Effector CD8-positive, alpha-beta T cell (primary cell): ENCODE data around the gene ACTR10.

Source experiments
- DNase-seq: peaks from one replicate; lab custom pipeline; 2025; lab: John Stamatoyannopoulos, UW
- total RNA-seq, 4 experiments: gene quantifications; one replicate each; lab custom pipeline; 2026; lab: John Stamatoyannopoulos, UW

Gene ACTR10
- total RNA-seq, result 47.7 to 53.3 (median 49.4) reads per million in 4 experiments

DNA sequence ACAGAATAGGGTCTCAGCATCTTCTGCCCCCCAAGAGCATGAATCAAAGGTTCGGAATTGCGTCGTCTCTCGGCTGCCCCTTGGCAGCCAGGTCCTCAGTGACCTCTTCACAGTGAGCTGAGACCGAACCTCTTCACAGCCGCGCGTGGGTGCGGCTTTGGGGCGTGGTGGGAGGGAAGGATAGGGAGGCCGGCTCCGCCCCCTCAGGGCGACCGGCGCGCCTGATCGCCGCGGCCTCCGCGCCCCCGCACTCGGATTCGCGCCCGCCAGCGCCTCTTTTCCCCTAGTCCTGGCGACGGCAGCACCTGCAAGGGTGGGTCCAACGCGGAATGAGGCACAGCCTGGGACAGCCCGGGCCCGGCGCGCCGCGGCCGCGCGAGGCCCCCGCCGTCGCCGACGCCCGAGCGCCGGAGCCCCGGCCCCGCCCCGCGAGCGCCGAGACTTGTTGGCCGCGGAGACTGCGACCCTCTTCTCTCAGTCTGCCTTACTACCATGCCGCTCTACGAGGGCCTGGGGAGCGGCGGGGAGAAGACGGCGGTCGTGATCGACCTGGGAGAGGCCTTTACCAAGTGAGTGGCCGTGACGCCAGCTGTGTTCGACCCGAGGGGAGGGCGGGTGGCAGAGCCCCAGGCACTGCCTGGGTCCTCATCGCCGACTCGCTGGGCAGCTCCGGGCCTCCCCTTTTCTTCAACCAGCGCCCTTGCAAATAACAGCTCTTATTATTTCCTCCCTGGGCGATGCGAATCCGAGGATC, at the start of gene ACTR10:
TSS of gene ACTR10 (plus strand) at position 424 of the 754 bp plus-strand sequence. CDS start at position 493, 69 bp downstream.
- peak; percentile 77 for DNase-seq

DNA sequence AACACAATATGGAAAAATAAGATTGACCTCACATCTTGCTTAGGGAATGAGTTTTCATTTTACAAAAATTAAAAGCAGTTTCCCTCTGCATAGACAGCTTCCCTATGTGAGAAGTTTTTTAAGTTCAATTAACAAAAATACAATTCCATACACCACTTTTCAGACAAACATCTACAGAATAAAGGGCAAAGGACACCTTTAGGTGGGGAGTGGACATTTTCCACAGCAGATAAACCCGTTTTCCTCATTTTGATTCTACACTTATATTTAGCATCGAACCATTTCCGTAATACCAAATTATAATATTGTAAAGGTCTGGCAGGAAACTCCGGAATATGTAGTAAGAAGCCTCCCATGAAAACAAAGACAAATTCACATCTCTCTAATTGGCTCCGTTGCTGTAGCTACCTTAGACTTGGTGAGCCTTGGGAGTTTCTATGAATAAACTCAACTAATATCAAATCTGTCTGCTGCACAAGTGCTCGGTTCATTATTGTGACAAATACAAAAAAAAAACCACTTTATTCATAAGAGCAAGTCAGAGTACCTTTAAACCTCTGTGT, 49.6 kb upstream of the ACTR10 start:
- DNase-seq, result no peak

DNA sequence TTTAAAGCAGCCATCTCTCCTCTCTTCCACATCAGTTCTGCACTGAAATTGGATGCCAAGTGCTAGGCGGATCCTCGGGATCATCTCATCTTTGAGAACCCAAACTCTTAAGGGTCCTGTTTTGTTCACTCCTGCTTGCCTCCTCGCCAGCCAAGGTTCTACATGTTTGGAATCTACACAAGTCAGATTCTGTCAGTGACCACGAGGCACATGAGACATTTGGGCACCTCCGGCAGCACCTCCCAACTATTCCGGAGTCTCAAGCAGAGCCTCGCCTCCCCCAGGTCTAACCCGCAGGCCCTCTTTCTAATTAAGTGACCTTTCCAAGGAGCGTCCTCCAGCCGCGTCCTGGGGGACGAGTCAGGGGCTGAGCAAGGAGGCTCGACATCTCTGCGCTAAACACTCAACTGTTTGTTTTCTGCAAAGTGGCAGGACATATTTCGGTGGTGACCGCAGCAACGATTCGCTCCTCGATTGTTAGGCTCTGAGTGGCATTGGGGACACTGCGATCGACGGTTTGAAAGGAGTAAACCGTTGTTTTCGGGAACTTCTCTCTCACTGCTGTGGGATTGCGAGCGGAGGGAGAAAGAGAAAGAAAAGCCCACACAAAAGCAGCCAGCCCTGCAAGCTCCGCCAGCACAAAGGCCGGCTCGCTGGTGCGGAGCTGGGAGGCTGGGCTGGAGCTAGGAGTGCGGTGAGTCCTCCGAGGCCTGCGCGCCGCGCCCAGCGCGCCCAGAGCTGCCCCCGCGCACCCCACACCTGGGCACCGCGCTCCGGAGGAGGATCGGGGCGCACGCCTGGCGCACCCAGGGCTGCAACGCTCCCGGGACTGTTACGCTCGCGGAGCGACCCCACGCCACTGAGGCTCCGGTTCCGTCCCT, 48.6 kb upstream of the ACTR10 start:
- no peak for DNase-seq

DNA sequence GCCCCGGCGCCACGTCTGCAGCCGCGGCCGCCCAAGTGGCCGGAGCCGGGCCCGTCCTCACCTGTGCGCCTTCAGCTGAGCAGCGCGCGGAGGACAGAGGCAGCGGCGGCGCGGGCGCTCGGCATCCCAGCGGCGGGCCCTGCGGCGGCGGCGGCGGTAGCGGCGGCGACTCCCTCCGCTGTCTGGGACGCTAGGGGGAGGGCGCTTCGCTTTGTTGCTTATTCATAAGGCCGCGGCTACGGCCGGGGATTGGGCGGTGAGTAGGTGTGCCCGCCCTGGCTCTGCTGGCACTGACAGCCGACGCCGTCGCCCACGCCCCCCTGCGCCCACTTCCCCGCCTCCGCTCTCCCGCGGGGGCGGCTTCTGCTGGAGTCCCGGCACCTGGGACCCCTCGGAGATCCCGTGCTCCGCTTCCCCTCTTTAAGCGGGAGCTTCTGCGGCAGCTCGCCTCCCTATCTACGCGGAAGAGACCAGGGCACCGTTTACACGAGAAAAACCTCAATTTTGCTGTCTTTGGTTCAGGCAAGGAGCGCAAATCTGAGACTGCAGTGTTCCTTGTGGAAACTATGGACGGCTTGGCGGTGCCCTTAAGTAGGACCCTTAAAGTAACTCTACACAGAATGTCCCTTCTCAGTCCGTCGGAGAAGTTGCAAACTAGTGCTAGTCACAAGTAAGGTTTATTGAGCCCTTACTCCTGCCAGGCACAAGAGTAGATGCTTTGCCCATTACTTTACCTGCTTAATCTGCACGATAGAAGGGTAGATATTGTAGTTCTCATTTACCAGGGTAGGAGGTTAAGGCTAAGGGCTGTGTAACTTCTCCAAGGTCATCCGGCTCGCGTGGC, 47.7 kb upstream of the ACTR10 start, which contains the start of gene ARMH4:
TSS of gene ARMH4 (minus strand) at position 200 of the 844 bp plus-strand sequence. CDS start 12,855 bp downstream, outside the sequence.
- DNase-seq, result peak; percentile 23

DNA sequence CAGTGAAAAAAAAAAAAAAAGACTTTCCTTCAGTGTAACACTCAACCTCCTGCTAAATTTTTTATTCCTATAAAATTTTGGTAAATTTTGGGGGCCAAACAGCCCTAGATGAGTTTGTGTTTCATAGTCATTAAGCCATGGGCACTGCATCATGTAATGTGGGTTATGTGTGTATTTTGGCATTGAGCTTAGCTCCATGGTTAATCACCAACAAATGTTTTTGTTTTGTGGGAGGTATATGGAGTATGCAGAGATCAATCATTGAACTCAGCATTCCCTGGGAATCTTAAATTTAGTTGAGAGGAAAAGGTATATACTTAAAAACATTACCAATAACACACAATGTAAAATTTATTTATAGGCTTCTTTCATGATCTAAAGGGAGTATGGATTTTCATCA, 39.4 kb upstream of the ACTR10 start:
- DNase-seq, result no peak

DNA sequence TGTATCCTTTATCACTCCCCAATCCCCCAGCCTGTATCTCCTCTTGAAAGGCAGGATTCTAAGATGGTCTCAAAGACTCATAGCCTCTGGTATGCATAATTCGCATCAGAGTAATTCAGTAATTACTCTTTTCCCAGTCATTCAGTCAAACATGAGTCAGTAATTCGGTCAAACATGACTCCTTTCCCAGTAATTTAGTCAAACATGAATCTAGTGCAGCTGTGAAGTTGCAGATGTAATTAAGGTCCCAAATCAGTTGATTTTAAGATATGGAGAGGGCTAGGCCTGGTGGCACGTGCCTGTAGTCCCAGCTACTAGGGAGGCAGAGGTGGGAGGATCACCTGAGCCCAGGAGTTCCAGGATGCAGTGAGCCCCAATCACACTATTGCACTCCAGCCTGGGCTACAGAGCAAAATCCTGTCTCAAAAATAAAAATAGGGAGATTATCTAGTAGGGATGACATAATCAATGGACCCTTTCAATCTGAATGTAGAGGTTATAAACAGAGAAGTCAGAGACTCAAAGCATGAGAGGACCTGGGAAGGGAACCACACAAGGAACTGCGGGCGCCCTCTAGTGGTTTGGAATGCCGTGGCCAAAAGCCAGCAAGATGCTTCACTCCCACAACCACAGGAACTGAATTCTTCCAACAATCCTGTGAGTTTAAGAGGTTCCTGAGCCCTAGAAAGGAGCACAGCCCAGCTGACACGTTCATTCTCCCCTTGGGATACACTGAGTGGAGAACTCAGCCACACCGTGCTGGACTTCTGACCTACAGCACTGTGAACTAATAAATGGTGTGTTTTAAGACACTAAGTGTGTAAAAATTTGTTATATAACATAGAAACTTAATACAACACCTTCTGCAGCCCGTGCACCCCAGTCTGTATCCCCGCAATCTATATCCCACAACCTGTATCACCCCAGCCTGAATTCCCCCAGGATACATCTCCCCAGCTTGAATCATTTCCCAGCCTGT, 33.7 kb upstream of the ACTR10 start:
- DNase-seq, result peak; percentile 43

DNA sequence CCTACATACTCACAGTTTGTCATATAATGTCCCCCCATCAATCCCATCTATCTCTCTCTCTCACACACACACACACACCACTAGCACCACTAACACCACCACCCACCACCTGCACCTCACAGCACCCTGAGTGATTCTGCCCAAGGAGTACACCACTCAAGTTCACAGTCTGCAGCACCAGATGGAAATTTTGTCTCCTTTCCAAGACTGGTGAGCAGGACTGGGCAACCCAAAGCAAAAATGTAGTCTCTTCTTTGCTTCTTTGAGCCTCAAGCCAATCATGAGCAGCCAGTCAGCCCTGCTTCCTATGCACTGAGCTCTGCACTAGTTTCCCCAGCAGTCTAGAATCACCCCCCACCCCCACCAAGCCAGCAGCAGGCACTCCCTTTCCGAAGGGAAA, 32.9 kb upstream of the ACTR10 start:
- DNase-seq, result no peak

DNA sequence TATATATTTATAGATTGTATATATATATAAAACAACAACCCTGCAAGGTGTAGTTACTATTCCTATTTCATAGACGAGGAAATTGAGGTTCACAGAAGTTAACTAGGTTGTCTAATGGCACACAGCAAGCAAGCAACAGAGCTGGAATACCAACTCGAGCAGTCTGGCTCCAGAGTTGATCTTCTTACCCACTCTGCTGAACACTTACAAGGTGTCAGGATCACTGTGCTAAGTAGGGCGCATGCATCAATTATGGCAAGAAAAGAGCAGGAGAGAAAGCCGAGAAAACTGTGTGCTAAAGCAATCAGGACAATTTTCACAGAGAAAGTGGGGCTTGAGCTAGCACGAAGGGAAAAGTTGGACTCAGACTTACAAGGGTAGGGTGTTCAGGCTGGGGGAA, 32.1 kb upstream of the ACTR10 start:
- DNase-seq, result no peak

DNA sequence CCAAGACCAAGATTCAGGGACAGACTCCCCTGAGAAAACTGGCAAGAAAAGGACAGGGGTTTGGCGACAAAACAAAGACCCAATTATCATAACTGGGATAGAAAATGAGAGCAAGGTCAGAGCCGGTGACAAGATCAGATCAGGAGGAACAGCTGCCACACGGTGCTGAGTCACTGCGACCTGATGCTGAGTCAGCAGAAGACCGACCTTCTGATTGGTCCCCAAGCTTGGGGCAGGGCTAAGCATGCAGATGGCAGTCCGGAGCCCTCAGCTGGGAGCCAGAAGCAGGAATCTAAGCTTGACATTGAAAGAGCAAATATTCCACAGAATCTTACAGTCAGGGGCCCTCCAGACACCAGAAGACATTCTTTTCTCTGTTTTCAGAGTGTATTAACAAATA, 28.9 kb upstream of the ACTR10 start:
- no peak for DNase-seq

DNA sequence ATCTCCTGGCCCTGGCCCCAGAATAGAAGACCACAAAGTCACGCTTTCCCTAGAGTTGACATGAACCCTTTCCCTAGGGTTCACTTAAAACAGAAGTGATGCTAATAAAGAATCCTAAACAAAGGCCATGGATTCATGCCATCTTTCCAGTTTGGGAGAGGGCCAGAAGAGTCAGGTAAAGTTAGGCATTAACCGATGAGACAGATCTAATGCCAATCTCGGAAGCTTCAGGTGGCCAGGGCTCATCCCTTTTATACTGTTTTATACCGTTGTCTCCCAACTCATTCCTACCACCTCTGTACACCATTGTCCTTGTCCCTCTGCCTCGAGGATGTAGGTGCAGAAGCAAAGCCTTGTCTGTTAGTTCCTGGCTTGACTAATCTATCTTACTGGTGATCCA, 22.8 kb upstream of the ACTR10 start:
- no peak for DNase-seq

DNA sequence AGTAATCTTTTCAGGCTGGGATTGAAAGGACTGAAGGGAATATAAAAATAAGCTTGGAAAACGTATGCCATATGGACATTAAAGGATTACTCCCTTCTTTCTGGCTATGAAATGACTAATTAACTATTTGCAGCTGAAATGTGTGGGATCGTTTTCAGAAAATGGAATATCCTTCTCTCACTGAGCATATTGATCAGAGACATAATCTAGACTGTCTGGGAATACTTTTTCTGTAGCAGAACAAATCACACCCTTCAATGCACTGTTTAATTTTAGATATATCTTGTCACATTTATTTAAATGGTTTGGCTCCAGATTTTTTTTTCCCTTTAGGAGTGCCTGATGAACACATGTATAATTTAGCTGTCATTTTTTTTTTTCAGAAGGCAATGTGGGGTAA, 10.8 kb upstream of the ACTR10 start:
- DNase-seq, result no peak

DNA sequence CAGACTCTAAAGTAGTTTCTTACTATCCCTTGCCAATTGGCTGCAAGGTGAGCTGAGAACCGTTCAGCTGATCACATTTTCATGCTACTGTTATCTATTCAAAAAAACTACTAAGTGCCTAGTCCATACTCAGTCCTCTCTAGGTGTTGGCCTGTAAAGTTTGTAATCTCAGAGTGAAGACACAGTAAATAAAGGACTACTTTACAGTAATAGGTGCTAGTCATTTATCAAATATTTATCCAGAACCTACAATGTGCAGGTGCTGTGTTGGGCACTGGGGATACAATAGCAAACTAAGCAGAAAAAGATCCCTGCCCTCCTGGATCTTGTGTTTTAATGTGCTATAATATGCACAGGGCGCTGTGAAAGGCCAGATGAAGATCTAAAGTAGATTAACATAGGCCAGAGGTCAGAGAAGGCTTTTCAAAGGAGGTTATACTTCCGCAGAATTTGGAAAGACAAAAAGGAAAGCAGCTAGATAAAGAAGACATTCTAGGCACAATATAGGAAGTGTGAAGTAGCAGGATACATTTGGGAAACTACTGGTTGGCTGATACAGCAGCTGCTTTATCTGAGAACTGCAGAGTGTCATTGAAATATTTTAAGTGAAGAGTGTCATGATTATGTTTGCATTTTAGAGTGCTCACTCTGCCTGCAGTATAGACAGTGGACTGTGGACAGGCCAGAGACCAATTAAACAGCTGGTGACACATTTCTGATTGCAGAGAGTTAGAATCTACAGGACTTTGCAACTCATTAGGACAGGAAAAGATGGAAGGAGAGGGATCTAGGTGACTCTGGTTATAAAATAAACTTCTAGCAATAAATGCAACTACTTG, 8.0 kb upstream of the ACTR10 start:
- DNase-seq, result no peak

DNA sequence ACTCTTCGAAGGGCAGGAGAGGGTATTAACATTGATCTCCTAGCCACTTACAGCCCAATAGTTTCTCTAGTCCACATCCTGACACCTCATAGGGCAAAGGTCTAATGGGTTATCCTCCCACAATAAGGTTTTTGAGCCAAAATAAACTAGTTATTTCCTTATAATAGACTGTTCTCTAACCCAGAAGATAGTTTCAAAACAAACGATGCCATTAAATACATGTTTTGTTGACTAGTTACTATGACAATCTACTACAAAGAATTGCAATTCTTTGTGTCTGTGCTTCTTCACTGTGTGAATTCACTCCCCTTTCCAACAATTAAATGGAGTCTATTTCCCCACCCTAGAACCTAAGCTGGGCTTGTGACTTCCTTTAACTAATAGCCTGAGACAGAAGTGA, 6.4 kb upstream of the ACTR10 start:
- DNase-seq, result no peak

DNA sequence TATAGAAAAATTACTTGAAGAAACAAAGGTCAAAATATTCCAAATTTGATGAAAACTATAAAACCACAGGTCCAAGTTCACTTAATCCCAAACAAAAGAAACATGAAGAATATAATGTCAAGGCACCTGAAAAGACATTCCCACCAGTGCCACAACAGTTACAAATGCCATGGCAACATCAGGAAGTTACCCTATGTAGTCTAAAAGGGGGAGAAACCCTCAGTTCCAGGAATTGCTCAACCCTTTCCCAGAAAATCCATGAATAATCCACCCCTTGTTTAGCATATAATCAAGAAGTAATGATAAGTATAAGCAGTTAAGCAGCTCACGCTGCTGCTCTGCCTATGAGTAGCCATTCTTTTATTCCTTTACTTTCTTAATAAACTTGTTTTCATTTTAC, 3.8 kb upstream of the ACTR10 start:
- DNase-seq, result no peak

DNA sequence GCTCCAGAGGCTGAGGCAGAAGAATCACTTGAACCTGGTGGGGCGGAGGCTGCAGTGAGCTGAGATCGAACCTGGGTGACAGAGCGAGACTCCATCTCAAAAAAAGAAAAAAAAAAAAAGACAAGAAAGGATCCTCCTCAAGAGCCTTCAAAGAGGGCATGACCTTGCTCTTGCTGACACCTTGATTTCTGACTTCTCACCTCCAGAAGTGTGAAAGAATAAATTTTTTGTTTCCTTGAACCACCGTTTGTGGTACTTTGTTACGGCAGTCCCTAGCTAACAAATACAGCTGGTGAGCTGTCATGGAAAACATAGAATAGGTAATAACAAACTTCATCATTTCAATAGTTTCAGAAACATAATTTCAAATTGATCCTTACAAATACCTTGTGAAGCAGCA, 1.9 kb upstream of the ACTR10 start:
- no peak for DNase-seq

DNA sequence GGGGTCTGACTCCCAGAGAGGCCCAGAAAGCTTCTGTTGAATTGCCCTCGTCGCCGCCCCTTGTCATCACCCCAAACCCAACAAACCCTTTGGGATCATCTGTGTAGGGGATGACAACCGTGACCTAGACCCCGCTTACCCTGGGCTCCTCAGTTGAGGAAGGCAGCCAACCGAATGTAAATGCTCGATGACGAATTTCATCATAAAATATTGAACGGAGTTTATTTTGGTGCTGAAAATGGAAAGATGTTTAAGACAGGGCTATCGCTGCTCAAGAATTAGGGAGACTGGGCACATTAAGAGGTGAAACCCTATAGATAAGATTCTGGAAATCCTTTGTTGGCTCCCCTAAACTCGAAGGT, 512 bp downstream of the ACTR10 start:
- DNase-seq, result no peak

DNA sequence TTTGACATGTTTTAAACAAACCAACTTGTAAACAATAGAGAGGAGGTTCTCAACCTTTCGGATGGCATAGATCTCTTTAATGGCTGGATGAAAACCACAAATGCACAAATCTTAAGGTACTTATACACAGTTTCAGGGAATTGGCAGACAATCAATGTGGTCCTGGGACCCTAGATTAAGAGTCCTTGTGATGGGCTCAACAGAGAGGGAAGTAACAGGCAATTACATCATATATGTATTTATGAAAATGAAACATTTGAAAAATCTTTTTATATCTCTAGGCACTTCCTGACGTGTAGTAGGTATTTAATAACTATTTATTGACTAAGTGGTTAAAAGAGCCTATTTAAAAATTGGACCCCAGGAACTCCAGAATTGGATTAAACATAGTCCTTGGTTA, 897 bp downstream of the ACTR10 start:
- no peak for DNase-seq

DNA sequence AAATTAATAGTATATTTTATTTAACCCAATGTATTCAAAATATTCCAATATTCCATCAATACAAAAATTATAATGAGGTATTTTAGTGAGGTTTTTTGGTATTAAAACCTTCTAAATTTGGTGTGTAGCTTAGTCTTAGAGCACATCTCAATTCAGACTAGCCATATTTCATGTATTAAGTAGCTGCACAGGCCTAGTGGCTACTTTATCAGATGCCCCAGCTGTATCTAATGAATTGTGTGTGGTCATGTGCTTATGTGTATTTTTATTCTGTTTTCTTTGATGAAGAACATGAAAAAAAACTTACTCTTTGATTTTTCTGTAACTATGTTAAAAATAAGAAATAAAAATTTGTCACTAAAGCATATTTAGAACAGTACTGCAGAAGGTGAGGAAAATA, 13.2 kb downstream of the ACTR10 start:
- DNase-seq, result no peak

DNA sequence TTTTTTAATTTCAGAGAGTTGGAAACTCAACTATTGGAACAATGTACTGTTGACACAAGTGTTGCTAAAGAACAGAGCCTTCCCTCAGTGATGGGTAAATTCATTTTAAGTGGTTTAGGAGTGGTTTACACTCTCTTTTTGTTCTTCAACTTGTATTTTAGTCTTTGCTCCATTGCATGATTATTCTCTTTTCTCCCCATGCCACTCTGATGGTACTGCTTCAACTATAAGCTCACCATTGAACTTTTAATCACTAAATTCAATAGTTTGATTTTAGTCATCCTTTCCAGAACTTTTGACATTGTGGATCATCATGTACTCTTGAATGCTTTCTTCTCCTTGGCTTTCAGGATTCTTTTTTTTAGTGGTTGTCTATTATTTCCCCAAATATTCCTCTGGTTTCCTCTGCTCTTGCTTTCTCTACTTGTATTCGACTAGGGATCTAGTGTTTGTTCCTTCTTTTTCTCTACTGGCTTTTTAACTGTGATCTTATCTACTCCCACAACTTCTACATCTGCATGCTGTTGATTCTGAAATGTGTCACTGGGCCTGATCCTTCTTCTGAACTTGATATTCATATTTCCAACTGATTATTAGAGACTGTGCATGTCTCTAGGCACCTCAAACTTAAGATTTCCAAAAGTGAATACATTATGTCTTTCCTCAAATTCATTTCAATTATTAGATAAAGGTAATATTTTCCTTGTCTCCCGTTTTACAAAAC, 15.4 kb downstream of the ACTR10 start:
- no peak for DNase-seq
